HepG2 (cell line): ENCODE measurements around the gene PTPRH. TPM values are rescaled to one million over a fixed set of nuclear protein-coding genes. Genes with fewer than 3 reads are reported as not detected.

Experiments used
- ATF6 ChIP-seq: sonication (generic); formaldehyde crosslinking; conservative IDR thresholded peaks from 2 replicates; pipeline ENCODE4 v1.4.0; 2020; ENCODE audit warnings: missing genetic modification reagents
- ESRRA ChIP-seq: sonication (generic); formaldehyde crosslinking; IDR thresholded peaks from 2 replicates; pipeline ENCODE4 v1.5.1; 2020; ENCODE audit warnings: mild to moderate bottlenecking, low read depth, missing genetic modification reagents
- FOXK1 ChIP-seq: sonication (generic); formaldehyde crosslinking; IDR thresholded peaks from 2 replicates; pipeline ENCODE4 v1.4.0; 2020; ENCODE audit warnings: low read depth, missing genetic modification reagents, borderline replicate concordance
- GATAD1 ChIP-seq: IDR thresholded peaks from 2 replicates; pipeline ENCODE4 v1.6.1; 2016; ENCODE audit warnings: missing genetic modification reagents, missing compliant biosample characterization
- GFI1 ChIP-seq: sonication (generic); formaldehyde crosslinking; IDR thresholded peaks from 2 replicates; pipeline ENCODE4 v1.5.0; 2020; ENCODE audit warnings: missing genetic modification reagents, mild to moderate bottlenecking, borderline replicate concordance
- KLF9 ChIP-seq: IDR thresholded peaks from 2 replicates; pipeline ENCODE4 v1.6.1; 2016; ENCODE audit warnings: low read depth
- MAFF ChIP-seq: IDR thresholded peaks from 2 replicates; pipeline ENCODE4 v1.6.1; 2011; ENCODE audit warnings: low read depth, low read length, improper control_type of control experiment
- NCOA5 ChIP-seq: sonication (generic); formaldehyde crosslinking; IDR thresholded peaks from 2 replicates; pipeline ENCODE4 v1.4.0; 2020; ENCODE audit warnings: missing genetic modification reagents
- PAXIP1 ChIP-seq: sonication (generic); formaldehyde crosslinking; conservative IDR thresholded peaks from 2 replicates; pipeline ENCODE4 v1.4.0; 2020; ENCODE audit warnings: mild to moderate bottlenecking, missing genetic modification reagents, moderate library complexity
- RFXAP ChIP-seq: sonication (generic); formaldehyde crosslinking; IDR thresholded peaks from 2 replicates; pipeline ENCODE4 v1.4.0; 2020; ENCODE audit warnings: missing genetic modification reagents, borderline replicate concordance
- ZFP36L2 ChIP-seq: sonication (generic); formaldehyde crosslinking; IDR thresholded peaks from 2 replicates; pipeline ENCODE4 v1.4.0; 2020; ENCODE audit warnings: missing genetic modification reagents
- ZNF329 ChIP-seq: sonication (generic); formaldehyde crosslinking; IDR thresholded peaks from 2 replicates; pipeline ENCODE4 v1.9.0; 2021; ENCODE audit warnings: low read depth, mild to moderate bottlenecking, missing genetic modification reagents
- ZNF362 ChIP-seq: sonication (generic); formaldehyde crosslinking; IDR thresholded peaks from 2 replicates; pipeline ENCODE4 v1.4.0; 2020; ENCODE audit warnings: missing genetic modification reagents, mild to moderate bottlenecking, borderline replicate concordance
- ZNF432 ChIP-seq: sonication (generic); formaldehyde crosslinking; IDR thresholded peaks from 2 replicates; pipeline ENCODE4 v1.5.0; 2020; ENCODE audit warnings: missing genetic modification reagents, mild to moderate bottlenecking, borderline replicate concordance
- ZNF7 ChIP-seq: IDR thresholded peaks from 2 replicates; pipeline ENCODE4 v1.6.1; 2016; ENCODE audit warnings: missing biosample characterization, missing genetic modification reagents
- ZNF749 ChIP-seq: sonication (generic); formaldehyde crosslinking; IDR thresholded peaks from 2 replicates; pipeline ENCODE4 v1.8.0; 2022; ENCODE audit warnings: mild to moderate bottlenecking, missing genetic modification reagents, moderate library complexity, borderline replicate concordance
- ZSCAN9 ChIP-seq: IDR thresholded peaks from 2 replicates; pipeline ENCODE4 v1.6.1; 2016; ENCODE audit warnings: borderline replicate concordance
- polyA plus RNA-seq, 8 experiments: library from polyadenylated mRNA; depleted of rRNA in 3 of 8; stranded (reverse) in 7 of 8; unstranded in 1 of 8; fragments of >200 nt; fragmentation: Illumina TruSeq in 4 of 8; extraction: Trizol in 4 of 8; gene quantifications; 2 replicates each; pipeline versions ENCODE4 v1.2.1 to v1.2.3, GENCODE V29; 2011 to 2016; ENCODE audit warnings: low read depth in 4 of 8, missing spikeins in 1 of 8, mixed read lengths in 1 of 8; ENCODE audit not compliant: insufficient read depth in 1 of 8
- total RNA-seq, 5 experiments: library from RNA; depleted of rRNA; stranded (reverse); fragments of >200 nt; fragmentation: Illumina TruSeq; extraction: Trizol; gene quantifications; 2 replicates each; pipeline ENCODE4 v1.2.3, GENCODE V29; 2016; ENCODE audit warnings: low read depth in 1 of 5
- TF ChIP-seq, protein P1 (sequence below): IDR thresholded peaks from 2 replicates; pipeline ENCODE4 v1.6.1; 2018; ENCODE audit warnings: missing genetic modification reagents, mild to moderate bottlenecking, missing compliant biosample characterization
- TF ChIP-seq, protein P2 (sequence below): sonication (generic); formaldehyde crosslinking; IDR thresholded peaks from 2 replicates; pipeline ENCODE4 v1.5.1; 2020; ENCODE audit warnings: mild to moderate bottlenecking, moderate library complexity, missing genetic modification reagents

Gene PTPRH
- total and polyA plus RNA-seq, 2 of the 13 experiments (the other 11 are each of a cell fraction or from before 2014, with no cell fraction given): 14.7 to 125 TPM

DNA sequence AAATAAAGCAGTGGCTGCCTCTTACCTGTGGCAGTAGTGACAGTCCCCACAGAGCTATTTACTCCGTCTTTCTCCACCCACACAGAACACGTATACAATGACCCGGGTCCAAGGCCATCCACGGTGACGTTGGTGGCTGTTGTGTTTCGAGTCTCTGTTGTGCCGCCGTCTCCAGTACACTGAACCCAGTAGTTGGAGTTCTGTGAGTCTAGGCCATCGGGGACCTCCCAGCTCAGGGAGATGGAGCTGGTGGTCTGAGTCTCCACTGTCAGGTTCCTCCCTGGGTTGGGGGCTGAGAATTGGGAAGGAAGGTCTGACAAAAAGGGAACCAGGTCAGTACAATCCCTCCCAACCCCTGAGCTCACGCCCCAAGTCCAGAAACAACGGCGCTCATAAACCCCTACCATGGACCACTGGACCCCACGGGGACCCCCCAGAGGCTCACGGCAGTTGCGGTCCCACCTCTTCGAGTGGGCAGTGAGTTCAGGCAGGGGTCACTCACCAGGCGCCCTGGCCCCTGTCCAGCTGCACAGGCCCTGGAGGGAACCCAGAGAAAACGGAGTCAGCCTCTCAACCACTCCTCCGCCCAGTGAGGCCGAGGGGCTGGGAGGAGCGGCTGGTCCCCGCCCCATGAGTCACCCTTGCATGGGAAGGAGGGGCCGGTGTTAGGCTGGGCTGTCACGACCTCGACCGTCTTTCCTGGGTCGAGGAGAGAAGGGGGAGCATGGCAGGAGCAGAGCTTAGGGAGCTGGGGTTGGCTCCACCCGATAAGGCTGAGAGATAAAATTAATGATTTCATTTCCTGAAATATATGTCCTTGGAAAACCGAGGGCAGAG lies 2.4 kb downstream of the PTPRH start (continued):
- TF ChIP-seq ZNF362 (CRISPR knock-in tag) (no peak), ZFP36L2 (CRISPR knock-in tag) (no peak), GFI1 (CRISPR knock-in tag) (no peak; the same call in 1 of the 2 replicates), NCOA5 (no peak), GATAD1 (CRISPR knock-in tag) (peak; percentile 33; the same call in 1 of the 2 replicates), MAFF (no peak), ZSCAN9 (CRISPR knock-in tag) (peak; percentile 71; the same call in 1 of the 2 replicates), RFXAP (CRISPR knock-in tag) (peak; percentile 49; the same call in 1 of the 2 replicates), ZNF432 (CRISPR knock-in tag) (no peak), ZNF7 (CRISPR knock-in tag) (no peak), ZNF329 (no peak; the same call in 1 of the 2 replicates), ATF6 (CRISPR knock-in tag) (0 out of 2 replicates have a peak, but pooled peaks have one; percentile 75), ESRRA (no peak; the same call in 1 of the 2 replicates), FOXK1 (CRISPR knock-in tag) (peak; percentile 79; the same call in 1 of the 2 replicates), ZNF749 (0 out of 2 replicates have a peak, but pooled peaks have one; percentile 46), PAXIP1 (CRISPR knock-in tag) (peak; percentile 80), KLF9 (CRISPR knock-in tag) (0 out of 2 replicates have a peak, but pooled peaks have one; percentile 24)
- TF ChIP-seq, protein P1, sequence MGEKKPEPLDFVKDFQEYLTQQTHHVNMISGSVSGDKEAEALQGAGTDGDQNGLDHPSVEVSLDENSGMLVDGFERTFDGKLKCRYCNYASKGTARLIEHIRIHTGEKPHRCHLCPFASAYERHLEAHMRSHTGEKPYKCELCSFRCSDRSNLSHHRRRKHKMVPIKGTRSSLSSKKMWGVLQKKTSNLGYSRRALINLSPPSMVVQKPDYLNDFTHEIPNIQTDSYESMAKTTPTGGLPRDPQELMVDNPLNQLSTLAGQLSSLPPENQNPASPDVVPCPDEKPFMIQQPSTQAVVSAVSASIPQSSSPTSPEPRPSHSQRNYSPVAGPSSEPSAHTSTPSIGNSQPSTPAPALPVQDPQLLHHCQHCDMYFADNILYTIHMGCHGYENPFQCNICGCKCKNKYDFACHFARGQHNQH (CRISPR knock-in tag): peak; percentile 65; the same call in 1 of the 2 replicates
- TF ChIP-seq, protein P2, sequence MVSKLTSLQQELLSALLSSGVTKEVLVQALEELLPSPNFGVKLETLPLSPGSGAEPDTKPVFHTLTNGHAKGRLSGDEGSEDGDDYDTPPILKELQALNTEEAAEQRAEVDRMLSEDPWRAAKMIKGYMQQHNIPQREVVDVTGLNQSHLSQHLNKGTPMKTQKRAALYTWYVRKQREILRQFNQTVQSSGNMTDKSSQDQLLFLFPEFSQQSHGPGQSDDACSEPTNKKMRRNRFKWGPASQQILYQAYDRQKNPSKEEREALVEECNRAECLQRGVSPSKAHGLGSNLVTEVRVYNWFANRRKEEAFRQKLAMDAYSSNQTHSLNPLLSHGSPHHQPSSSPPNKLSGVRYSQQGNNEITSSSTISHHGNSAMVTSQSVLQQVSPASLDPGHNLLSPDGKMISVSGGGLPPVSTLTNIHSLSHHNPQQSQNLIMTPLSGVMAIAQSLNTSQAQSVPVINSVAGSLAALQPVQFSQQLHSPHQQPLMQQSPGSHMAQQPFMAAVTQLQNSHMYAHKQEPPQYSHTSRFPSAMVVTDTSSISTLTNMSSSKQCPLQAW (CRISPR knock-in tag): peak; percentile 89
